HG02885 (cell line): ENCODE data around the gene WWC1.
"Not testable (repeated sequence)": the region's sequence is repeated elsewhere in the genome, so short reads cannot be mapped to it uniquely, and the experiment has no call there.

Source experiments
- ATAC-seq: cut with Tn5 transposase; IDR thresholded peaks from one replicate; pipeline ENCODE4 v1.9.1; 2021; ENCODE audit warnings: mild to moderate bottlenecking; ENCODE audit not compliant: unreplicated experiment, poor library complexity

The WWC1 gene

GRCh38 chr5:168430296-168430695 is 138.9 kb downstream of the WWC1 start:
- no peak for ATAC-seq

GRCh38 chr5:168432903-168433302 is 141.5 kb downstream of the WWC1 start:
- ATAC-seq: no peak

GRCh38 chr5:168434001-168434400 is 142.6 kb downstream of the WWC1 start:
- ATAC-seq: no peak

GRCh38 chr5:168434746-168435321 is 143.4 kb downstream of the WWC1 start:
- ATAC-seq: no peak

GRCh38 chr5:168435340-168435739 is 143.9 kb downstream of the WWC1 start:
- not testable (repeated sequence) for ATAC-seq

- ATAC-seq: no peak
Observed at GRCh38 chr5:168438349-168438748, 146.9 kb downstream of the WWC1 start.

- ATAC-seq: no peak
Observed at GRCh38 chr5:168443533-168443932, 152.1 kb downstream of the WWC1 start.

- ATAC-seq: no peak
Observed at GRCh38 chr5:168443950-168444700, 152.7 kb downstream of the WWC1 start.

- no peak for ATAC-seq
Observed at GRCh38 chr5:168446983-168447619, 155.7 kb downstream of the WWC1 start.

GRCh38 chr5:168447808-168448207 is 156.4 kb downstream of the WWC1 start:
- ATAC-seq: no peak

- ATAC-seq: no peak
Observed at GRCh38 chr5:168449166-168449565, 157.7 kb downstream of the WWC1 start.

- ATAC-seq: no peak
Observed at GRCh38 chr5:168451565-168451964, 160.1 kb downstream of the WWC1 start.

- no peak for ATAC-seq
Observed at GRCh38 chr5:168455201-168455600, 163.8 kb downstream of the WWC1 start.

- no peak for ATAC-seq
Observed at GRCh38 chr5:168457542-168457941, 166.1 kb downstream of the WWC1 start.

GRCh38 chr5:168460606-168461005 is 169.2 kb downstream of the WWC1 start:
- no peak for ATAC-seq

GRCh38 chr5:168463081-168463480 is 171.6 kb downstream of the WWC1 start:
- ATAC-seq: no peak

- ATAC-seq: no peak
Observed at GRCh38 chr5:168464214-168464613, 172.8 kb downstream of the WWC1 start.

GRCh38 chr5:168464641-168465040 is 173.2 kb downstream of the WWC1 start:
- ATAC-seq: no peak

GRCh38 chr5:168467755-168468330 is 176.4 kb downstream of the WWC1 start:
- no peak for ATAC-seq

GRCh38 chr5:168468836-168469235 is 177.4 kb downstream of the WWC1 start:
- ATAC-seq: no peak

- ATAC-seq: no peak
Observed at GRCh38 chr5:168469816-168470215, 178.4 kb downstream of the WWC1 start.
